Testis (tissue), 3 donors: ENCODE data around the gene ACER2. TPM values are rescaled to one million over a fixed set of nuclear protein-coding genes. Genes with fewer than 3 reads are reported as not detected.

Source experiments
- DNase-seq: peaks from one replicate; pipeline ENCODE4 v3.0.0-alpha.2; 2019
- H3K27ac ChIP-seq, 2 donors: fragments of 200-600 bp; sonication (generic); one replicate each; pipeline ENCODE4 v1.5.1; 2019
- H3K27me3 ChIP-seq: fragments of 200-600 bp; sonication (generic); one replicate; pipeline ENCODE4 v1.5.1; 2019
- H3K36me3 ChIP-seq: fragments of 200-600 bp; sonication (generic); one replicate; pipeline ENCODE4 v1.5.1; 2017; ENCODE audit warnings: low read depth; ENCODE audit errors: missing control alignments
- H3K4me1 ChIP-seq: fragments of 200-600 bp; sonication (generic); one replicate; pipeline ENCODE4 v1.5.1; 2019
- H3K4me3 ChIP-seq, 2 donors: fragments of 200-600 bp; sonication (generic); one replicate each; pipeline ENCODE4 v1.5.1; 2017 to 2019
- H3K9me3 ChIP-seq: fragments of 200-600 bp; sonication (generic); one replicate; pipeline ENCODE4 v1.5.1; 2017
- CTCF ChIP-seq, 3 experiments: fragments of 450-650 bp in 2 of 3; fragments of 200-600 bp in 1 of 3; sonication (generic) in 1 of 3; IDR thresholded peaks; one replicate each; pipeline ENCODE4 v1.5.1; 2016 to 2019; ENCODE audit warnings: antibody characterized with exemption in 3 of 3, mild to moderate bottlenecking in 2 of 3, moderate library complexity in 1 of 3
- POLR2A ChIP-seq: fragments of 450-650 bp; IDR thresholded peaks from one replicate; pipeline ENCODE4 v1.6.1; 2017; ENCODE audit warnings: antibody characterized with exemption, mild to moderate bottlenecking, moderate library complexity
- WGBS, 2 donors: methylation state at CpG; one replicate each; pipeline ENCODE4 v1.1.5; 2018; 5-methylcytosine and 5-hydroxymethylcytosine counted together
- intact Hi-C: fragments of 100-400 bp; cut with DNase I; formaldehyde crosslinking; loops from one replicate; pipeline ENCODE4 v1.15.1; 2023; ENCODE audit warnings: low total_unique reads
- polyA plus RNA-seq: library from polyadenylated mRNA; stranded (reverse); fragments of 350-450 nt; fragmentation: Illumina TruSeq; extraction: RNeasy Lipid Tissue Mini Kit (QIAGEN cat#74804); gene quantifications from one replicate; pipeline ENCODE4 v1.2.3, GENCODE V29; 2014; ENCODE audit warnings: low read depth, low replicate concordance; ENCODE audit not compliant: insufficient read depth
- total RNA-seq, 2 donors: library from RNA; depleted of rRNA; stranded (reverse); fragments of >200 nt; gene quantifications; one replicate each; pipeline ENCODE4 v1.2.3, GENCODE V29; 2016

Gene ACER2
- total and polyA plus RNA-seq, 3 donors from 2014 or later: 3.8 to 5.5 (median 4.4) TPM

- no peaks in the 10 kb centered on the region for H3K36me3 ChIP-seq
- H3K4me3 ChIP-seq: no peak overlapping the region
- H3K27ac ChIP-seq: no peak overlapping the region
- H3K9me3 ChIP-seq: no peaks in the 10 kb centered on the region
- H3K4me1 ChIP-seq: no peaks in the 10 kb centered on the region
- no peak for DNase-seq
- TF ChIP-seq POLR2A (no peak), CTCF (IDR thresholded peaks at IDR 0.05) (no peak)
- H3K27me3 ChIP-seq: no peaks in the 10 kb centered on the region
- 82 to 87% methylated on average over 4 to 7 of the region's 7 CpGs for WGBS, 2 donors
- intact Hi-C loops: loop anchor here (10.0 kb wide), 1 partner anchor 402 kb away; the partner anchor contains the start of gene RRAGA
These were observed 37.6 kb downstream of the ACER2 start for GRCh38 chr9:19446361-19446861.

GRCh38 chr9:19451240-19452087, 42.7 kb downstream of the ACER2 start:
- TF ChIP-seq CTCF (IDR thresholded peaks at IDR 0.05): no peak
- no peak for TF ChIP-seq POLR2A
- no peaks in the 10 kb centered on the region for H3K9me3 ChIP-seq
- H3K27me3 ChIP-seq: no peaks in the 10 kb centered on the region
- 93 to 95% methylated on average over 9 of the region's 9 CpGs for WGBS, 2 donors
- no peaks in the 10 kb centered on the region for H3K36me3 ChIP-seq
- no peak overlapping the region for H3K27ac ChIP-seq
- no peak overlapping the region for H3K4me3 ChIP-seq
- intact Hi-C loops: no loop called here
- DNase-seq: no peak
- no peaks in the 10 kb centered on the region for H3K4me1 ChIP-seq

GRCh38 chr9:19456426-19456825, 47.6 kb downstream of the ACER2 start:
- no peaks in the 10 kb centered on the region for H3K36me3 ChIP-seq
- no peak overlapping the region for H3K27ac ChIP-seq
- H3K27me3 ChIP-seq: no peaks in the 10 kb centered on the region
- no peaks in the 10 kb centered on the region for H3K9me3 ChIP-seq
- TF ChIP-seq CTCF (IDR thresholded peaks at IDR 0.05): no peak
- TF ChIP-seq POLR2A: no peak
- H3K4me3 ChIP-seq: no peak overlapping the region
- WGBS, 2 donors: 65 to 69% methylated on average over 3 of the region's 3 CpGs
- DNase-seq: no peak
- intact Hi-C loops: no loop called here
- no peaks in the 10 kb centered on the region for H3K4me1 ChIP-seq

GRCh38 chr9:19456996-19457692, 48.3 kb downstream of the ACER2 start:
- peak; percentile 75 for DNase-seq
- WGBS, 2 donors: 21 to 26% methylated on average over 12 of the region's 12 CpGs
- H3K27ac ChIP-seq: no peak overlapping the region

More at GRCh38 chr9:19456996-19457692, 48.3 kb downstream of the ACER2 start:
- Histone ChIP-seq H3K9me3 (no peaks in the 10 kb centered on the region), H3K27me3 (no peaks in the 10 kb centered on the region), H3K4me3 (no peak overlapping the region), H3K4me1 (no peaks in the 10 kb centered on the region), H3K36me3 (no peaks in the 10 kb centered on the region)
- intact Hi-C loops: no loop called here
- TF ChIP-seq POLR2A (no peak), CTCF (IDR thresholded peaks at IDR 0.05) (peak; percentile 84 to 86 (median 86))
